ENCODE measurements around the gene GSDMA.

The GSDMA gene

GRCh38 chr17:40015998-40016985 is 53.5 kb downstream of the GSDMA start:
- no peak overlapping the region for H3K4me3 ChIP-seq (ENCODE audit: low read length)
- no peak for DNase-seq (ENCODE audit: low read depth, low spot score)

GRCh38 chr17:40017422-40018080 is 54.7 kb downstream of the GSDMA start:
- DNase-seq (ENCODE audit: low read depth, low spot score) = no peak
- H3K4me3 ChIP-seq (ENCODE audit: low read length) = no peak overlapping the region

GRCh38 chr17:40018211-40019121 is 55.7 kb downstream of the GSDMA start:
- DNase-seq (ENCODE audit: low read depth, low spot score) = no peak
- no peak overlapping the region for H3K4me3 ChIP-seq (ENCODE audit: low read length)

GRCh38 chr17:40019140-40019991 is 56.6 kb downstream of the GSDMA start:
- no peak overlapping the region for H3K4me3 ChIP-seq (ENCODE audit: low read length)
- no peak for DNase-seq (ENCODE audit: low read depth, low spot score)

GRCh38 chr17:40020146-40020545 is 57.3 kb downstream of the GSDMA start:
- H3K4me3 ChIP-seq (ENCODE audit: low read length) = no peak overlapping the region
- no peak for DNase-seq (ENCODE audit: low read depth, low spot score)

- DNase-seq (ENCODE audit: low read depth, low spot score) = no peak
- no peak overlapping the region for H3K4me3 ChIP-seq (ENCODE audit: low read length)
These were observed 58.7 kb downstream of the GSDMA start for GRCh38 chr17:40021451-40021971.

GRCh38 chr17:40022497-40022896 is 59.7 kb downstream of the GSDMA start:
- H3K4me3 ChIP-seq (ENCODE audit: low read length) = no peak overlapping the region
- no peak for DNase-seq (ENCODE audit: low read depth, low spot score)

- no peak for DNase-seq (ENCODE audit: low read depth, low spot score)
These were observed 60.2 kb downstream of the GSDMA start for GRCh38 chr17:40022961-40023541.

GRCh38 chr17:40023590-40024292 is 60.9 kb downstream of the GSDMA start:
- H3K4me3 ChIP-seq (ENCODE audit: low read length) = no peak overlapping the region
- no peak for DNase-seq (ENCODE audit: low read depth, low spot score)

More at GRCh38 chr17:40022961-40023541, 60.2 kb downstream of the GSDMA start:
- H3K4me3 ChIP-seq (ENCODE audit: low read length) = no peak overlapping the region

- H3K4me3 ChIP-seq (ENCODE audit: low read length) = no peak overlapping the region
- no peak for DNase-seq (ENCODE audit: low read depth, low spot score)
These were observed 62.1 kb downstream of the GSDMA start for GRCh38 chr17:40024901-40025300.

GRCh38 chr17:40025559-40025958 is 62.8 kb downstream of the GSDMA start:
- DNase-seq (ENCODE audit: low read depth, low spot score) = no peak
- no peak overlapping the region for H3K4me3 ChIP-seq (ENCODE audit: low read length)

- peak; percentile 79 for DNase-seq (ENCODE audit: low read depth, low spot score)
- H3K4me3 ChIP-seq (ENCODE audit: low read length) = no peak overlapping the region
These were observed 63.4 kb downstream of the GSDMA start for GRCh38 chr17:40025991-40026815.

- DNase-seq (ENCODE audit: low read depth, low spot score) = peak; percentile 48
- H3K4me3 ChIP-seq (ENCODE audit: low read length) = no peak overlapping the region
These were observed 64.2 kb downstream of the GSDMA start for GRCh38 chr17:40026816-40027613.

Data from Jurkat, Clone E6-1 (cell line).